CD4-positive, alpha-beta T cell treated with Interleukin-17A for 1 hour (primary cell): ENCODE data around the gene PRXL2A.
A peak's percentile ranks its signal among the peaks of the same experiment; 100 is the strongest.
"Not testable (repeated sequence)": the region's sequence is repeated elsewhere in the genome, so short reads cannot be mapped to it uniquely, and the experiment has no call there.

Experiments used
- DNase-seq: peaks from one replicate; pipeline ENCODE4 v3.0.0-alpha.2; 2020

Gene PRXL2A

GRCh38 chr10:80462299-80462980 is 54.1 kb downstream of the PRXL2A start:
- DNase-seq, result no peak

GRCh38 chr10:80462981-80463741 is 54.8 kb downstream of the PRXL2A start:
- no peak for DNase-seq

GRCh38 chr10:80463868-80464267 is 55.5 kb downstream of the PRXL2A start:
- no peak for DNase-seq

GRCh38 chr10:80464557-80465450 is 56.5 kb downstream of the PRXL2A start:
- no peak for DNase-seq

- DNase-seq, result no peak
Measured at GRCh38 chr10:80465451-80465835, 57.1 kb downstream of the PRXL2A start.

GRCh38 chr10:80465839-80466590 is 57.7 kb downstream of the PRXL2A start:
- peak; percentile 73 for DNase-seq

GRCh38 chr10:80466724-80467326 is 58.5 kb downstream of the PRXL2A start:
- DNase-seq, result no peak

GRCh38 chr10:80468002-80468401 is 59.7 kb downstream of the PRXL2A start:
- DNase-seq, result peak; percentile 71

- DNase-seq, result peak; percentile 35
Measured at GRCh38 chr10:80468806-80469421, 60.6 kb downstream of the PRXL2A start.

- no peak for DNase-seq
Measured at GRCh38 chr10:80470266-80470665, 61.9 kb downstream of the PRXL2A start.

- no peak for DNase-seq
Measured at GRCh38 chr10:80471001-80471400, 62.6 kb downstream of the PRXL2A start.

GRCh38 chr10:80471715-80472233 is 63.4 kb downstream of the PRXL2A start:
- DNase-seq, result no peak

GRCh38 chr10:80472234-80473095 is 64.1 kb downstream of the PRXL2A start:
- peak; percentile 56 for DNase-seq

GRCh38 chr10:80473096-80473657 is 64.8 kb downstream of the PRXL2A start:
- no peak for DNase-seq

- DNase-seq, result no peak
Measured at GRCh38 chr10:80473692-80474596, 65.6 kb downstream of the PRXL2A start.

GRCh38 chr10:80474597-80474910 is 66.2 kb downstream of the PRXL2A start:
- no peak for DNase-seq

- DNase-seq, result no peak
Measured at GRCh38 chr10:80474941-80475340, 66.6 kb downstream of the PRXL2A start.

GRCh38 chr10:80475641-80476040 is 67.3 kb downstream of the PRXL2A start:
- not testable (repeated sequence) for DNase-seq

GRCh38 chr10:80476685-80477084 is 68.3 kb downstream of the PRXL2A start:
- DNase-seq, result no peak
